Measurements from ENCODE around the gene LTBP3. TPM values are rescaled to one million over a fixed set of nuclear protein-coding genes. Genes with fewer than 3 reads are reported as not detected.

The LTBP3 gene
- total and polyA plus RNA-seq, 2 of the 13 experiments (the other 11 are each of a cell fraction or from before 2014, with no cell fraction given), result 12.2 to 68.1 TPM

DNA sequence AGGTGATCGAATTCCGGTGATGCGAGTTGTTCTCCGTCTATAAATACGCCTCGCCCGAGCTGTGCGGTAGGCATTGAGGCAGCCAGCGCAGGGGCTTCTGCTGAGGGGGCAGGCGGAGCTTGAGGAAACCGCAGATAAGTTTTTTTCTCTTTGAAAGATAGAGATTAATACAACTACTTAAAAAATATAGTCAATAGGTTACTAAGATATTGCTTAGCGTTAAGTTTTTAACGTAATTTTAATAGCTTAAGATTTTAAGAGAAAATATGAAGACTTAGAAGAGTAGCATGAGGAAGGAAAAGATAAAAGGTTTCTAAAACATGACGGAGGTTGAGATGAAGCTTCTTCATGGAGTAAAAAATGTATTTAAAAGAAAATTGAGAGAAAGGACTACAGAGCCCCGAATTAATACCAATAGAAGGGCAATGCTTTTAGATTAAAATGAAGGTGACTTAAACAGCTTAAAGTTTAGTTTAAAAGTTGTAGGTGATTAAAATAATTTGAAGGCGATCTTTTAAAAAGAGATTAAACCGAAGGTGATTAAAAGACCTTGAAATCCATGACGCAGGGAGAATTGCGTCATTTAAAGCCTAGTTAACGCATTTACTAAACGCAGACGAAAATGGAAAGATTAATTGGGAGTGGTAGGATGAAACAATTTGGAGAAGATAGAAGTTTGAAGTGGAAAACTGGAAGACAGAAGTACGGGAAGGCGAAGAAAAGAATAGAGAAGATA, 59.0 kb downstream of the LTBP3 start, which contains the start of gene MALAT1 (continued):
- TF ChIP-seq ASH2L (IDR thresholded peaks at IDR 0.05; ENCODE audit: insufficient read length, low read depth, low read length) (peak; percentile 21), GLI4 (CRISPR knock-in tag; IDR thresholded peaks at IDR 0.05; ENCODE audit: borderline replicate concordance) (no peak; the same call in 1 of the 2 replicates), ELF4 (CRISPR knock-in tag; IDR thresholded peaks at IDR 0.05; ENCODE audit: borderline replicate concordance) (peak; percentile 81), SMARCE1 (IDR thresholded peaks at IDR 0.05; ENCODE audit: borderline replicate concordance) (no peak), FOXK2 (IDR thresholded peaks at IDR 0.05) (no peak), ZNF138 (CRISPR knock-in tag; IDR thresholded peaks at IDR 0.05; ENCODE audit: low read depth) (0 out of 2 replicates have a peak, but pooled peaks have one; percentile 51), KDM4B (CRISPR knock-in tag; IDR thresholded peaks at IDR 0.05) (peak; percentile 93), HOXA5 (CRISPR knock-in tag; IDR thresholded peaks at IDR 0.05) (peak; percentile 83), ZNF329 (CRISPR knock-in tag; IDR thresholded peaks at IDR 0.05; ENCODE audit: low read depth) (no peak), ATAD3A (CRISPR knock-in tag; IDR thresholded peaks at IDR 0.05) (no peak), HNF4G (IDR thresholded peaks at IDR 0.05; ENCODE audit: borderline replicate concordance, low read depth, low read length) (peak; percentile 43; the same call in 1 of the 2 replicates), HNF4G (CRISPR knock-in tag; IDR thresholded peaks at IDR 0.05; ENCODE audit: borderline replicate concordance, low read depth) (no peak), ZNF30 (CRISPR knock-in tag; IDR thresholded peaks at IDR 0.05) (no peak), ZNF674 (CRISPR knock-in tag; IDR thresholded peaks at IDR 0.05; ENCODE audit: low read depth) (no peak), ZNF382 (CRISPR knock-in tag; IDR thresholded peaks at IDR 0.05; ENCODE audit: borderline replicate concordance) (no peak), MAFG (CRISPR knock-in tag; IDR thresholded peaks at IDR 0.05) (no peak), MAFF (IDR thresholded peaks at IDR 0.05; ENCODE audit: low read depth, low read length) (no peak), ZNF713 (CRISPR knock-in tag; IDR thresholded peaks at IDR 0.05) (no peak), ZNF337 (CRISPR knock-in tag; IDR thresholded peaks at IDR 0.05; ENCODE audit: borderline replicate concordance, low read depth) (no peak)
- TF ChIP-seq, protein P1, sequence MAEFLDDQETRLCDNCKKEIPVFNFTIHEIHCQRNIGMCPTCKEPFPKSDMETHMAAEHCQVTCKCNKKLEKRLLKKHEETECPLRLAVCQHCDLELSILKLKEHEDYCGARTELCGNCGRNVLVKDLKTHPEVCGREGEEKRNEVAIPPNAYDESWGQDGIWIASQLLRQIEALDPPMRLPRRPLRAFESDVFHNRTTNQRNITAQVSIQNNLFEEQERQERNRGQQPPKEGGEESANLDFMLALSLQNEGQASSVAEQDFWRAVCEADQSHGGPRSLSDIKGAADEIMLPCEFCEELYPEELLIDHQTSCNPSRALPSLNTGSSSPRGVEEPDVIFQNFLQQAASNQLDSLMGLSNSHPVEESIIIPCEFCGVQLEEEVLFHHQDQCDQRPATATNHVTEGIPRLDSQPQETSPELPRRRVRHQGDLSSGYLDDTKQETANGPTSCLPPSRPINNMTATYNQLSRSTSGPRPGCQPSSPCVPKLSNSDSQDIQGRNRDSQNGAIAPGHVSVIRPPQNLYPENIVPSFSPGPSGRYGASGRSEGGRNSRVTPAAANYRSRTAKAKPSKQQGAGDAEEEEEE (CRISPR knock-in tag; IDR thresholded peaks at IDR 0.05; ENCODE audit: borderline replicate concordance), result no peak
- TF ChIP-seq, protein P2, sequence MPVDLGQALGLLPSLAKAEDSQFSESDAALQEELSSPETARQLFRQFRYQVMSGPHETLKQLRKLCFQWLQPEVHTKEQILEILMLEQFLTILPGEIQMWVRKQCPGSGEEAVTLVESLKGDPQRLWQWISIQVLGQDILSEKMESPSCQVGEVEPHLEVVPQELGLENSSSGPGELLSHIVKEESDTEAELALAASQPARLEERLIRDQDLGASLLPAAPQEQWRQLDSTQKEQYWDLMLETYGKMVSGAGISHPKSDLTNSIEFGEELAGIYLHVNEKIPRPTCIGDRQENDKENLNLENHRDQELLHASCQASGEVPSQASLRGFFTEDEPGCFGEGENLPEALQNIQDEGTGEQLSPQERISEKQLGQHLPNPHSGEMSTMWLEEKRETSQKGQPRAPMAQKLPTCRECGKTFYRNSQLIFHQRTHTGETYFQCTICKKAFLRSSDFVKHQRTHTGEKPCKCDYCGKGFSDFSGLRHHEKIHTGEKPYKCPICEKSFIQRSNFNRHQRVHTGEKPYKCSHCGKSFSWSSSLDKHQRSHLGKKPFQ (CRISPR knock-in tag; IDR thresholded peaks at IDR 0.05; ENCODE audit: insufficient replicate concordance), result no peak
- TF ChIP-seq, protein P3, sequence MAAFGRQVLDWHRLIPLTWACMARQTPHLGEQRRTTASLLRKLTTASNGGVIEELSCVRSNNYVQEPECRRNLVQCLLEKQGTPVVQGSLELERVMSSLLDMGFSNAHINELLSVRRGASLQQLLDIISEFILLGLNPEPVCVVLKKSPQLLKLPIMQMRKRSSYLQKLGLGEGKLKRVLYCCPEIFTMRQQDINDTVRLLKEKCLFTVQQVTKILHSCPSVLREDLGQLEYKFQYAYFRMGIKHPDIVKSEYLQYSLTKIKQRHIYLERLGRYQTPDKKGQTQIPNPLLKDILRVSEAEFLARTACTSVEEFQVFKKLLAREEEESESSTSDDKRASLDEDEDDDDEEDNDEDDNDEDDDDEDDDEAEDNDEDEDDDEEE (CRISPR knock-in tag; IDR thresholded peaks at IDR 0.05), result no peak
- TF ChIP-seq, protein P4, sequence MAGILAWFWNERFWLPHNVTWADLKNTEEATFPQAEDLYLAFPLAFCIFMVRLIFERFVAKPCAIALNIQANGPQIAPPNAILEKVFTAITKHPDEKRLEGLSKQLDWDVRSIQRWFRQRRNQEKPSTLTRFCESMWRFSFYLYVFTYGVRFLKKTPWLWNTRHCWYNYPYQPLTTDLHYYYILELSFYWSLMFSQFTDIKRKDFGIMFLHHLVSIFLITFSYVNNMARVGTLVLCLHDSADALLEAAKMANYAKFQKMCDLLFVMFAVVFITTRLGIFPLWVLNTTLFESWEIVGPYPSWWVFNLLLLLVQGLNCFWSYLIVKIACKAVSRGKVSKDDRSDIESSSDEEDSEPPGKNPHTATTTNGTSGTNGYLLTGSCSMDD (CRISPR knock-in tag; IDR thresholded peaks at IDR 0.05), result no peak
- TF ChIP-seq, protein P5, sequence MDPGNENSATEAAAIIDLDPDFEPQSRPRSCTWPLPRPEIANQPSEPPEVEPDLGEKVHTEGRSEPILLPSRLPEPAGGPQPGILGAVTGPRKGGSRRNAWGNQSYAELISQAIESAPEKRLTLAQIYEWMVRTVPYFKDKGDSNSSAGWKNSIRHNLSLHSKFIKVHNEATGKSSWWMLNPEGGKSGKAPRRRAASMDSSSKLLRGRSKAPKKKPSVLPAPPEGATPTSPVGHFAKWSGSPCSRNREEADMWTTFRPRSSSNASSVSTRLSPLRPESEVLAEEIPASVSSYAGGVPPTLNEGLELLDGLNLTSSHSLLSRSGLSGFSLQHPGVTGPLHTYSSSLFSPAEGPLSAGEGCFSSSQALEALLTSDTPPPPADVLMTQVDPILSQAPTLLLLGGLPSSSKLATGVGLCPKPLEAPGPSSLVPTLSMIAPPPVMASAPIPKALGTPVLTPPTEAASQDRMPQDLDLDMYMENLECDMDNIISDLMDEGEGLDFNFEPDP (CRISPR knock-in tag; conservative IDR thresholded peaks at IDR 0.05), result no peak
